SK-N-SH treated with all-trans-retinoic acid at 6 μM for 48 hours (cell line): Measurements from ENCODE around the gene SPA17.

Experiments used
- ARNTL ChIP-seq: fragments of 450-650 bp; formaldehyde crosslinking; IDR thresholded peaks from 2 replicates; pipeline ENCODE4 v1.5.0; 2020; ENCODE audit warnings: low read depth, mild to moderate bottlenecking, moderate library complexity, borderline replicate concordance
- ESRRG ChIP-seq: fragments of 250-450 bp; sonication (Bioruptor Pico); IDR thresholded peaks from 2 replicates; pipeline ENCODE4 v1.6.1; 2021; ENCODE audit warnings: mild to moderate bottlenecking
- ISL1 ChIP-seq: fragments of 250-450 bp; sonication (Bioruptor Pico); IDR thresholded peaks from 2 replicates; pipeline ENCODE4 v2.1.2; 2022; ENCODE audit warnings: mild to moderate bottlenecking, moderate library complexity
- OSR1 ChIP-seq: fragments of 250-450 bp; sonication (Bioruptor Pico); IDR thresholded peaks from 2 replicates; pipeline ENCODE4 v1.8.0; 2022; ENCODE audit warnings: moderate library complexity, mild to moderate bottlenecking, inconsistent platforms
- POU6F1 ChIP-seq: fragments of 250-450 bp; sonication (Bioruptor Pico); IDR thresholded peaks from 2 replicates; pipeline ENCODE4 v1.8.0; 2021; ENCODE audit warnings: low read depth, mild to moderate bottlenecking, moderate library complexity, borderline replicate concordance
- PPARA ChIP-seq: fragments of 250-450 bp; sonication (Bioruptor Pico); IDR thresholded peaks from 2 replicates; pipeline ENCODE4 v1.5.0; 2020; ENCODE audit warnings: mild to moderate bottlenecking, borderline replicate concordance
- RARB ChIP-seq: fragments of 250-450 bp; sonication (Bioruptor Pico); IDR thresholded peaks from 2 replicates; pipeline ENCODE4 v1.8.0; 2021; ENCODE audit warnings: mild to moderate bottlenecking, moderate library complexity
- SNAI2 ChIP-seq: fragments of 250-450 bp; sonication (Bioruptor Pico); IDR thresholded peaks from 2 replicates; pipeline ENCODE4 v1.5.0; 2020; ENCODE audit warnings: mild to moderate bottlenecking, moderate library complexity
- TCF4 ChIP-seq: fragments of 250-450 bp; sonication (Bioruptor Pico); IDR thresholded peaks from 2 replicates; pipeline ENCODE4 v1.8.0; 2021; ENCODE audit warnings: mild to moderate bottlenecking, moderate library complexity, borderline replicate concordance
- ZC3H10 ChIP-seq: fragments of 250-450 bp; sonication (Bioruptor Pico); IDR thresholded peaks from 2 replicates; pipeline ENCODE4 v1.5.1; 2021; ENCODE audit warnings: mild to moderate bottlenecking, moderate library complexity
- ZFP3 ChIP-seq: fragments of 250-450 bp; sonication (Bioruptor Pico); IDR thresholded peaks from 2 replicates; pipeline ENCODE4 v1.5.0; 2020; ENCODE audit warnings: mild to moderate bottlenecking, moderate library complexity
- ZNF8 ChIP-seq: fragments of 450-650 bp; formaldehyde crosslinking; IDR thresholded peaks from 2 replicates; pipeline ENCODE4 v1.5.0; 2020; ENCODE audit warnings: mild to moderate bottlenecking, moderate library complexity
- TF ChIP-seq, protein P1 (sequence below): fragments of 250-450 bp; sonication (Bioruptor Pico); IDR thresholded peaks from 2 replicates; pipeline ENCODE4 v1.5.0; 2020; ENCODE audit warnings: mild to moderate bottlenecking, moderate library complexity
- TF ChIP-seq, protein P2 (sequence below): fragments of 250-450 bp; sonication (Bioruptor Pico); IDR thresholded peaks from 2 replicates; pipeline ENCODE4 v1.5.1; 2020; ENCODE audit warnings: low read depth, mild to moderate bottlenecking, moderate library complexity

- TF ChIP-seq ZC3H10 (CRISPR knock-in tag) (no peak), SNAI2 (no peak), ZNF8 (no peak), ZFP3 (no peak), ESRRG (CRISPR knock-in tag) (no peak), OSR1 (CRISPR knock-in tag) (no peak), RARB (CRISPR knock-in tag) (no peak), TCF4 (CRISPR knock-in tag) (no peak), PPARA (no peak), ISL1 (CRISPR knock-in tag) (no peak), ARNTL (CRISPR knock-in tag) (no peak), POU6F1 (no peak)
- TF ChIP-seq, protein P1, sequence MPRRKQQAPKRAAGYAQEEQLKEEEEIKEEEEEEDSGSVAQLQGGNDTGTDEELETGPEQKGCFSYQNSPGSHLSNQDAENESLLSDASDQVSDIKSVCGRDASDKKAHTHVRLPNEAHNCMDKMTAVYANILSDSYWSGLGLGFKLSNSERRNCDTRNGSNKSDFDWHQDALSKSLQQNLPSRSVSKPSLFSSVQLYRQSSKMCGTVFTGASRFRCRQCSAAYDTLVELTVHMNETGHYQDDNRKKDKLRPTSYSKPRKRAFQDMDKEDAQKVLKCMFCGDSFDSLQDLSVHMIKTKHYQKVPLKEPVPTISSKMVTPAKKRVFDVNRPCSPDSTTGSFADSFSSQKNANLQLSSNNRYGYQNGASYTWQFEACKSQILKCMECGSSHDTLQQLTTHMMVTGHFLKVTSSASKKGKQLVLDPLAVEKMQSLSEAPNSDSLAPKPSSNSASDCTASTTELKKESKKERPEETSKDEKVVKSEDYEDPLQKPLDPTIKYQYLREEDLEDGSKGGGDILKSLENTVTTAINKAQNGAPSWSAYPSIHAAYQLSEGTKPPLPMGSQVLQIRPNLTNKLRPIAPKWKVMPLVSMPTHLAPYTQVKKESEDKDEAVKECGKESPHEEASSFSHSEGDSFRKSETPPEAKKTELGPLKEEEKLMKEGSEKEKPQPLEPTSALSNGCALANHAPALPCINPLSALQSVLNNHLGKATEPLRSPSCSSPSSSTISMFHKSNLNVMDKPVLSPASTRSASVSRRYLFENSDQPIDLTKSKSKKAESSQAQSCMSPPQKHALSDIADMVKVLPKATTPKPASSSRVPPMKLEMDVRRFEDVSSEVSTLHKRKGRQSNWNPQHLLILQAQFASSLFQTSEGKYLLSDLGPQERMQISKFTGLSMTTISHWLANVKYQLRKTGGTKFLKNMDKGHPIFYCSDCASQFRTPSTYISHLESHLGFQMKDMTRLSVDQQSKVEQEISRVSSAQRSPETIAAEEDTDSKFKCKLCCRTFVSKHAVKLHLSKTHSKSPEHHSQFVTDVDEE: no peak
- TF ChIP-seq, protein P2, sequence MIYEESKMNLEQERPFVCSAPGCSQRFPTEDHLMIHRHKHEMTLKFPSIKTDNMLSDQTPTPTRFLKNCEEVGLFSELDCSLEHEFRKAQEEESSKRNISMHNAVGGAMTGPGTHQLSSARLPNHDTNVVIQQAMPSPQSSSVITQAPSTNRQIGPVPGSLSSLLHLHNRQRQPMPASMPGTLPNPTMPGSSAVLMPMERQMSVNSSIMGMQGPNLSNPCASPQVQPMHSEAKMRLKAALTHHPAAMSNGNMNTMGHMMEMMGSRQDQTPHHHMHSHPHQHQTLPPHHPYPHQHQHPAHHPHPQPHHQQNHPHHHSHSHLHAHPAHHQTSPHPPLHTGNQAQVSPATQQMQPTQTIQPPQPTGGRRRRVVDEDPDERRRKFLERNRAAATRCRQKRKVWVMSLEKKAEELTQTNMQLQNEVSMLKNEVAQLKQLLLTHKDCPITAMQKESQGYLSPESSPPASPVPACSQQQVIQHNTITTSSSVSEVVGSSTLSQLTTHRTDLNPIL (CRISPR knock-in tag): no peak
Measured at GRCh38 chr11:124674571-124674970, 867 bp downstream of the SPA17 start.
